Left lung (tissue), 10 donors: Measurements from ENCODE around the gene CDK14. TPM values are rescaled to one million over a fixed set of nuclear protein-coding genes. Genes with fewer than 3 reads are reported as not detected.

Source experiments
- ATAC-seq: fragments of 200-7000 bp; cut with Tn5 transposase; one replicate; pipeline ENCODE4 v1.9.1; 2020; ENCODE audit warnings: moderate library complexity
- DNase-seq, 4 donors: peaks; one replicate each; pipeline ENCODE4 v3.0.0-alpha.2; 2013 to 2020
- H3K27ac ChIP-seq, 2 donors: fragments of 200-600 bp; sonication (generic) in 1 of 2; one replicate each; pipeline versions ENCODE4 v1.5.0 to v1.8.0; 2020 to 2021
- H3K27me3 ChIP-seq, 2 donors: fragments of 200-600 bp; sonication (generic) in 1 of 2; one replicate each; pipeline versions ENCODE4 v1.5.0 to v1.8.0; 2020 to 2021
- H3K36me3 ChIP-seq, 2 donors: fragments of 200-600 bp; sonication (generic) in 1 of 2; one replicate each; pipeline versions ENCODE4 v1.5.0 to v1.8.0; 2020 to 2021
- H3K4me1 ChIP-seq, 2 donors: fragments of 200-600 bp; one replicate each; pipeline ENCODE4 v1.8.0; 2021
- H3K4me3 ChIP-seq, 2 donors: fragments of 200-600 bp; sonication (generic) in 1 of 2; one replicate each; pipeline versions ENCODE4 v1.5.0 to v1.8.0; 2020 to 2021; ENCODE audit warnings: mild to moderate bottlenecking in 1 of 2
- H3K9me3 ChIP-seq, 2 donors: fragments of 200-600 bp; sonication (generic) in 1 of 2; one replicate each; pipeline versions ENCODE4 v1.5.0 to v1.8.0; 2020 to 2021
- CTCF ChIP-seq, 2 donors: fragments of 200-600 bp; sonication (generic) in 1 of 2; IDR thresholded peaks; one replicate each; pipeline versions ENCODE4 v1.5.0 to v1.8.0; 2021; ENCODE audit warnings: antibody characterized with exemption in 2 of 2
- intact Hi-C, 2 donors: fragments of 100-400 bp; cut with DNase I; formaldehyde crosslinking; loops; one replicate each; pipeline versions ENCODE4 v1.11.2 to v1.14.2; 2022
- polyA plus RNA-seq, 6 donors: library from polyadenylated mRNA; unstranded; fragments of 120-200 nt; gene quantifications; one replicate each; pipeline ENCODE4 v1.2.1, GENCODE V29; 2013; ENCODE audit not compliant: insufficient read length in 6 of 6
- total RNA-seq, 2 donors: library from RNA; stranded (reverse); fragmentation: NEBNext Ultra II Directional; extraction: Animal tissue kit (Norgen Biotek cat#: 25700); gene quantifications; one replicate each; pipeline ENCODE4 v1.2.1, GENCODE V29; 2021
- donor health status: DM: no; HTN: yes; CAD: no.
- donor health status: DM: no; HTN: no; CAD: no.

The CDK14 gene
- total and polyA plus RNA-seq, 8 donors: 24.1 to 45.1 (median 30.0) TPM

GRCh38 chr7:90708841-90709317 lies 112.8 kb downstream of the CDK14 start:
- peaks cover 4 to 12% of the 10 kb centered on the region in 2 donors for H3K4me1 ChIP-seq
- DNase-seq: no peak
- intact Hi-C loops: no loop called here
- no peak overlapping the region for H3K27ac ChIP-seq
- no peaks in the 10 kb centered on the region for H3K27me3 ChIP-seq
- ATAC-seq: no peak
- no peak for TF ChIP-seq CTCF (IDR thresholded peaks at IDR 0.05)
- H3K9me3 ChIP-seq: no peaks in the 10 kb centered on the region
- no peak overlapping the region for H3K4me3 ChIP-seq
- H3K36me3 ChIP-seq: no peaks in the 10 kb centered on the region

GRCh38 chr7:90709501-90710465 lies 113.7 kb downstream of the CDK14 start:
- intact Hi-C loops: no loop called here
- Histone ChIP-seq H3K4me1 (peaks cover 4 to 12% of the 10 kb centered on the region in 2 donors), H3K27ac (peak overlapping the region in 1 of 2 donors; percentile 22), H3K27me3 (no peaks in the 10 kb centered on the region), H3K9me3 (no peaks in the 10 kb centered on the region), H3K4me3 (no peak overlapping the region), H3K36me3 (no peaks in the 10 kb centered on the region)
- peak in 1 of 4 donors; percentile 48 for DNase-seq
- ATAC-seq: no peak
- TF ChIP-seq CTCF (IDR thresholded peaks at IDR 0.05): no peak

- peaks cover 4 to 12% of the 10 kb centered on the region in 2 donors for H3K4me1 ChIP-seq
- no peaks in the 10 kb centered on the region for H3K9me3 ChIP-seq
- DNase-seq (no peak), ATAC-seq (no peak)
- intact Hi-C loops: no loop called here
- no peak overlapping the region for H3K4me3 ChIP-seq
- no peak for TF ChIP-seq CTCF (IDR thresholded peaks at IDR 0.05)
- H3K27me3 ChIP-seq: no peaks in the 10 kb centered on the region
- H3K36me3 ChIP-seq: no peaks in the 10 kb centered on the region
- no peak overlapping the region for H3K27ac ChIP-seq
Measured at GRCh38 chr7:90710466-90710850, 114.3 kb downstream of the CDK14 start.

GRCh38 chr7:90713628-90714027 lies 117.5 kb downstream of the CDK14 start:
- H3K27ac ChIP-seq: no peak overlapping the region
- intact Hi-C loops: no loop called here
- DNase-seq (no peak), ATAC-seq (no peak)
- no peaks in the 10 kb centered on the region for H3K36me3 ChIP-seq
- no peak overlapping the region for H3K4me3 ChIP-seq
- H3K27me3 ChIP-seq: no peaks in the 10 kb centered on the region
- no peaks in the 10 kb centered on the region for H3K9me3 ChIP-seq
- no peak for TF ChIP-seq CTCF (IDR thresholded peaks at IDR 0.05)
- H3K4me1 ChIP-seq: peaks cover 4 to 8% of the 10 kb centered on the region in 2 donors

GRCh38 chr7:90715067-90715466 lies 118.9 kb downstream of the CDK14 start:
- no peak overlapping the region for H3K27ac ChIP-seq
- no peak overlapping the region for H3K4me3 ChIP-seq
- intact Hi-C loops: no loop called here
- no peak for DNase-seq
- ATAC-seq: no peak
- no peak for TF ChIP-seq CTCF (IDR thresholded peaks at IDR 0.05)
- no peaks in the 10 kb centered on the region for H3K9me3 ChIP-seq
- H3K27me3 ChIP-seq: no peaks in the 10 kb centered on the region
- H3K4me1 ChIP-seq: peaks cover 1 to 3% of the 10 kb centered on the region in 2 donors
- no peaks in the 10 kb centered on the region for H3K36me3 ChIP-seq
